Right ventricle myocardium superior (tissue), 1 donor: Measurements from ENCODE around the gene CCDC187. TPM values are rescaled to one million over a fixed set of nuclear protein-coding genes. Genes with fewer than 3 reads are reported as not detected.

ENCODE experiments used
- ATAC-seq: fragments of 200-7000 bp; cut with Tn5 transposase; one replicate; pipeline ENCODE4 v1.9.1; 2020; ENCODE audit warnings: mild to moderate bottlenecking; ENCODE audit not compliant: poor library complexity
- DNase-seq: peaks from one replicate; pipeline ENCODE4 v3.0.0-alpha.2; 2020
- intact Hi-C: fragments of 100-400 bp; cut with DNase I; formaldehyde crosslinking; loops from one replicate; pipeline ENCODE4 v1.11.2; 2022
- total RNA-seq: library from RNA; stranded (reverse); fragmentation: NEBNext Ultra II Directional; extraction: Animal tissue kit (Norgen Biotek cat#: 25700); gene quantifications from one replicate; pipeline ENCODE4 v1.2.1, GENCODE V29; 2021
- donor health status: DM: no; HTN: yes; CAD: no; lungs with severe emphysema.

CCDC187 gene
- total RNA-seq, 1 donor from 2014 or later: not detected

- intact Hi-C loops: no loop called here
- DNase-seq: no peak
- no peak for ATAC-seq
Measured at GRCh38 chr9:136228107-136228875, 75.6 kb downstream of the CCDC187 start.

- intact Hi-C loops: no loop called here
- ATAC-seq (no peak), DNase-seq (no peak)
Measured at GRCh38 chr9:136226680-136227407, 77.0 kb downstream of the CCDC187 start.

- DNase-seq: peak; percentile 66
- peak; percentile 75 for ATAC-seq
- intact Hi-C loops: no loop called here
Measured at GRCh38 chr9:136225748-136226679, 77.9 kb downstream of the CCDC187 start.

GRCh38 chr9:136225366-136225747 is 78.5 kb downstream of the CCDC187 start:
- intact Hi-C loops: no loop called here
- DNase-seq (no peak), ATAC-seq (no peak)

- intact Hi-C loops: no loop called here
- DNase-seq (no peak), ATAC-seq (no peak)
Measured at GRCh38 chr9:136223871-136224640, 79.8 kb downstream of the CCDC187 start.

GRCh38 chr9:136222906-136223285 is 81.0 kb downstream of the CCDC187 start:
- intact Hi-C loops: no loop called here
- ATAC-seq (no peak), DNase-seq (no peak)

GRCh38 chr9:136222166-136222905 is 81.6 kb downstream of the CCDC187 start:
- no peak for DNase-seq
- intact Hi-C loops: no loop called here
- ATAC-seq: no peak

GRCh38 chr9:136220017-136220729 is 83.7 kb downstream of the CCDC187 start:
- ATAC-seq: no peak
- intact Hi-C loops: no loop called here
- no peak for DNase-seq

- ATAC-seq: no peak
- intact Hi-C loops: no loop called here
- DNase-seq: no peak
Measured at GRCh38 chr9:136219276-136219675, 84.6 kb downstream of the CCDC187 start.

- ATAC-seq (no peak), DNase-seq (no peak)
- intact Hi-C loops: no loop called here
Measured at GRCh38 chr9:136218673-136219072, 85.2 kb downstream of the CCDC187 start.

- DNase-seq: no peak
- intact Hi-C loops: no loop called here
- no peak for ATAC-seq
Measured at GRCh38 chr9:136218271-136218670, 85.6 kb downstream of the CCDC187 start.

GRCh38 chr9:136216541-136217244 is 87.2 kb downstream of the CCDC187 start:
- intact Hi-C loops: no loop called here
- ATAC-seq: no peak
- DNase-seq: no peak

- intact Hi-C loops: no loop called here
- ATAC-seq: no peak
- DNase-seq: no peak
Measured at GRCh38 chr9:136213733-136214132, 90.2 kb downstream of the CCDC187 start.

- DNase-seq (no peak), ATAC-seq (no peak)
Measured at GRCh38 chr9:136212345-136212950, 91.4 kb downstream of the CCDC187 start.

GRCh38 chr9:136211441-136212344 is 92.2 kb downstream of the CCDC187 start:
- intact Hi-C loops: no loop called here
- no peak for ATAC-seq
- DNase-seq: no peak

More at GRCh38 chr9:136212345-136212950, 91.4 kb downstream of the CCDC187 start:
- intact Hi-C loops: no loop called here
